GM19463 (cell line): ENCODE measurements around the gene DENND10.
"Not testable (repeated sequence)": the region's sequence is repeated elsewhere in the genome, so short reads cannot be mapped to it uniquely, and the experiment has no call there.

Experiments used
- ATAC-seq: cut with Tn5 transposase; IDR thresholded peaks from one replicate; pipeline ENCODE4 v1.9.1; 2021; ENCODE audit warnings: mild to moderate bottlenecking, moderate library complexity; ENCODE audit not compliant: unreplicated experiment

Gene DENND10

GRCh38 chr10:119165171-119166117 is 61.5 kb downstream of the DENND10 start, which contains the start of gene SFXN4:
Gene SFXN4, minus strand, starts transcription at chr10:119165714. Its CDS starts 67 bp downstream, at chr10:119165647.
- ATAC-seq, result peak; percentile 94

DNA sequence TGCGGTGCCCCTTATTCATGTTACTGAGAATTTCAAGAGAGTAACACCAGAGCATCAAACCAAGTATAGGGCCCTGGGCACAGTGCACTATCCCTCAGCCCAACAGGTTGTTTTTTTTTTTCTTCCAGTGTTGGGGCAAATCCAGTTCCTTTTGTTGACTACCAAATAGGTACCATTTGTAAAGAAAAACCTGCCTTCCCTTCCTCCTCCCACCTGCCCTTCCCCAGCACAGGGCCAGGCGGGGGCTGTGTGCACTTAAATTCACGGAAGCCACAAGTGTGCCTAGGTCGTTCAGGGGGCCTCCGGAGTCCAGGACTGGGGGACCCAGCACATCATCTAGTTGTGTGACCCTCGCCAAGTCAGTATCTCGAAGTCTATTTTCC is 62.2 kb downstream of the DENND10 start:
- ATAC-seq, result no peak

DNA sequence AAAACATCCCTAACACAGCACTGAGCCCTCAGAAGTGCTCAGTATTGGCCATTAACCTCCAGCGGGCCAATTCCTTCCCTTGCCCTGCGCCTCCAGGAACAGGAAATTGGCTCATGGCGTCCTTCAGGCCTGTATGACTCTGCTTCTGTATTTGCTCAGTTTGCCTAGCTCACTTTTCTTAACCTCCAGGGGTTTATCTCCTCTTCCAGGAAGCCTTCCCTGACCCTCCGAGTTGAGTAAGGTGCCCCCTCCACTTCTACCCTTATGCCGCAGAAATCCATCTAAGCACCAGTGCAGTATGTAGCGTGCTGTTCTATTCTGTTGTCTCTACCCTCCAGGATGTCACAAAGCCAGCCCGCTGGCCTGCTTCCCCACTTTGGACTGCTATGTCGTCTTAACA is 62.7 kb downstream of the DENND10 start:
- ATAC-seq, result no peak

DNA sequence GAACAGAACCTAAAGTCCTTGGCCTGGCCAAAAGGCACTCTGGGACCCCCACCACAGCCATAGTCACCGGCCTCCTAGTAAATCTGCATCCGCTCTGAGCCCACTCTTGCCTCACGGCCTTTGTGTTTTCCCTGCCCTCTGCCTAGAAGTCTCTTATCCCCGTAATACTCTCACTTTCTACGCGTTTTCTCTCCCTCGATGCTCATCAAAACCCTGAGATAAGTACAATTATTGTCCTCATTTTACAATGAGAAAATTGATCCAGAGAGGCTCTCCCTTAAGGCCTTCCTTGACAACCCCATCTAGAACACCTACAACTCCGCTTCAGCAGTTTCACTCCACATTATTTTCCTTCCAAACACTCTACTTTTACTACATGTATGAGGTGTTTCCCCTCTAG is 63.1 kb downstream of the DENND10 start:
- no peak for ATAC-seq

DNA sequence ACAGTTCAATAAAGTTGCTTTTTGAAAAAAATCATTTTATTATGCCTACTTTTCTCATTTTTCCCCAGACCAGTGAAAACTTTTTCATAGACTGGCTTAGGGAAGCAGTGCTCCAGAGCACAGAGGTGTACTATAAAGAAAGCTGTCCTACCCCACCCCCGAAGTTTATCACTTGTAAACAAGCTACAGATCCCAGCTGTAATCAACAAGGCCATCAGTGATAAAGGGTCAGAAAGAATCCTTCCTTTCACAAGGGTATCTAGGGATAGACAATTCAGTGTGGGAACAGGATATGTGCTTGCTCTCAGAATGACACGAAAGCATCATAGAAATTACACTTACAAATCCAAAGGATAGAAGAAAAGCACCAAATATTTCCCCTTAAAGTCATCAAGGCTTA is 70.2 kb downstream of the DENND10 start:
- no peak for ATAC-seq

DNA sequence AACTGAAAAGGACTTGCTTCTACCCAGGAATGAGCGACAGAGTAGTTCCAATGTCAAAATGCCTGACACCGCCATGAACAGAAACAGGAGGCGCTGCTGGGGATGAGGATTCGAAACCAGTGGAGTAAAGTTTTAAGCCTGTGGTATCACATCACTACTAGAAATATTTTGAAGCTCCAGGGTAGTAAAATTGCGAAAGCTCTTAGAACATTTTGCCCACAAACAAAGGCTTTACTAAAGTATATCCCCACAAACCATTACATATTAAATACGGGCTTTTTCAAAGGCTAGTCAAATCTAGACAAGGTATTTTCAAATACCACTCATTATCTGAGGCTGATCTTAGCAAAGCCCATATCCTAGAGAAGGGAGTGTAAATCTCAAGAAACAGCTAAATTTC is 72.3 kb downstream of the DENND10 start:
- no peak for ATAC-seq

DNA sequence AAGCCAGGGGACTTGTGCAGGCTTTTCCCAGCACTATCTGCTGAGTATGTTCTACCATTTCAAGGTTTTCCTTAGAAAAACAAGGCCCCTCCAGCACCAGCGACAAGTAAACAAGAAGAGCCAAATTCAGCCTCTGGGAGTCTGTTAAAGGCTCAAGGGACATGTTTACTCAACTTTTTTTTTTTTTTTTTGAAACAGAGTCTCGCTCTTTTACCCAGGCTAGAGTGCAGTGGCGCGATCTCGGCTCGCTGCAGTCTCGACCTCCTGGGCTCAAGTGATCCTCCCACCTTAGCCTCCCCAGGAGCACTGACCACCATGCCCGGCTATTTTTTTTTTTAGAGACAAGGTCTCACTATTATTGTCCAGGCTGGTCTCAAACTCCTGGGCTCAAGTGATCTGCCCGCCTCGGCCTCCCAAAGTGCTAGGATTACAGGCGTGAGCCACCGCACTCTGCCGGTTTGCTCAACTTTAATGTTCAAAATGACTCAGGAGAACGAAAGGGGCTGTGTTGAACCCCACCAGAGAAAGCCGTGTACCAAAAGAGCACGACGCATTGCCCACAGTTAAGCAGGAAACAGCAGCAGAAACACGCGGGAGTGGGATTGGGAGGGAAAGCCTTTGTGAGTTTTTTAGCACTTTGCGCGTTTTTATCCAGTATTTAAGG is 73.9 kb downstream of the DENND10 start:
- ATAC-seq, result no peak

DNA sequence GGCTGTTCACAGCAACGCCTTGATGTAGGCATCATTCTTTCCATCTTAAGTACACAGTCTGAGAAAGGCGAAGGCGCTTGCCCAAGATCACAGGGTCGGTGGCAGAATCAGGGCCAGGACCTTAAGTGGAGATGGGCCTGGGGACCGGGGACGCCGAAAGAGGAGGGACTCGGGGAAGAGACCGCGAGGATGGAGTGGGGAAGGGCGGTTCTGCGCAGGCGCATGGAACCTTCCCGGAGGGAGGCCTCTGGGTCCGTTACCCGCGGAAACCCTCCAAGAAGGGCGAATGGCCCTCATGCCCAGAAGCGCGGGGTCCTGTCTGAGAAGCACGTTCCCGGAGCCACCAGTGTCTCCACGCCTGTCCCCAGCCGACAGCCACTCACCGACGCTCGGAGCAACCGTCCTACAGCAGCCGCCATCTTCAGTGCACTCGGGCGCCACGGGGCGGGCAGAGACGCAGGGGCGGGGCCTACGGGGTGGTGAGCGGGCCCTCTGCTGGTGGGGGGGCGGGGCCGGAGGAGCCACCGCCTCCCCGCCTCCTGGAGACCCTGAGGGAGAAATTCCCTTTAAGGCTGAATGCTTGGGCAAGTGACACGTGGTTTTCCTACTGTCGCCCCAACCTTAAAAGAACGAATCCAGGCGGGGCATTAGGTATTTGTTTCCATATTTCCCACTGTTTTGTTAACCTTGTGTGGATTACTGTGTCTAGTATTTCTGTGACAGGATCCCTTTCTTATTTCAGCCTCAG is 74.6 kb downstream of the DENND10 start, which contains the start of gene PRDX3:
TSS of gene PRDX3 (minus strand) at position 441 of the 748 bp plus-strand sequence. CDS start at position 419, 22 bp downstream.
- ATAC-seq, result peak; percentile 92

- not testable (repeated sequence) for ATAC-seq
These were observed 77.0 kb downstream of the DENND10 start for GRCh38 chr10:119180850-119181400.

DNA sequence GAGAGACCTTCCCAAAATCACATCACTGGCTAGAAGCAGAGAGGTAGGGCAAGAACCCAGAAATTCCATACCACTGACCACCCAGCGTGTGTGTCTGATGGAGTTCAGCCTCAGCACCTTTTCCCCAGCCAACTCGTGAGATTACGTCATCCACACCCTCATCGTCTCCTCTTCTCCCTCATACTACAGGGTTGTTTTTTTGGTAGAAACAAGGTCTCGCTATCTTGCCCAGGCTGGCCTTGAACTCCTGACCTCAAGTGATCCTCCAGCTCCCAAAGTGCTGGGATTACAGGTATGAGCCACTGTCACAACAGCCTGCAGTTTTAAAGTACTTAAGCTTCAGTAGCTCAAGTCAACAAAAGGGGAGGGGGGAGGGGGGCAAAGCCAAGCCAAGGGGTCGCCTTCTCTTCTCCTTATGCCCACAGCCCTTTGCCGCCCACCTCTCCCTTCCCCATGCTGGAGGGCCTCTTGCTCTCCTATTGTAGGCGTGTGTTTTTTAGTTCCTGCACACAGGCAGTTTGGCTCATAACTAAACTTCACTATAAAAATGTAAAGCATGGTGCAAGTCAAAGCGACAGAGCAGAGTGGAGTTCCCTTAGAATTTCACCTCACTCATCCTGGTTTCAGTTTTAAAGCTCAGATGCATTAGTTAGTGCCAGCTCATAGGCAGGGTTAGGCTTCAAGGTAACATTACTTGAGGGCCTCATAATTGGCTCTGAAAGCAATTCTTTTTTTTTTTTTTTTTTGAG is 79.9 kb downstream of the DENND10 start:
- no peak for ATAC-seq
